ENCODE results near the gene TUSC2. TPM values are rescaled to one million over a fixed set of nuclear protein-coding genes. Genes with fewer than 3 reads are reported as not detected.

The TUSC2 gene
- polyA plus RNA-seq, 1 of the 3 experiments (the other 2 are of a cell fraction), result 58.7 TPM

GRCh38 chr3:50341537-50341936 is 13.5 kb upstream of the TUSC2 start:
- Histone ChIP-seq H4K20me1 (ENCODE audit: insufficient read depth) (no peaks in the 10 kb centered on the region), H3K4me3 (ENCODE audit: low read depth in 2 of 2, low read length in 1 of 2) (no peak overlapping the region), H2AFZ (ENCODE audit: low read depth) (no peak overlapping the region), H3F3A (replicated peaks; ENCODE audit: insufficient read depth) (no peaks in the 10 kb centered on the region), H3K9me2 (no peaks in the 10 kb centered on the region), H3K79me2 (ENCODE audit: insufficient read depth) (peaks cover 15% of the 10 kb centered on the region), H3K9me3 (no peaks in the 10 kb centered on the region), H3K36me3 (replicated peaks in 1 of 2; ENCODE audit: control insufficient read depth in 1 of 2, insufficient read depth in 2 of 2, low read length in 1 of 2) (no peaks in the 10 kb centered on the region), H3K4me1 (ENCODE audit: control insufficient read depth in 1 of 2, insufficient read depth in 2 of 2, low read depth in 1 of 2, low read length in 1 of 2) (peaks cover 5 to 14% of the 10 kb centered on the region in 2 experiments; a peak in 2 of 4 replicates), H3K27me3 (ENCODE audit: insufficient read depth) (no peaks in the 10 kb centered on the region), H3K4me2 (no peak overlapping the region), H3K9ac (no peak overlapping the region), H3K27ac (ENCODE audit: low read depth in 2 of 2, low read length in 1 of 2) (no peak overlapping the region)
- CTCF ChIA-PET, result interaction anchor here (1.3 to 4.7 kb wide), 3 partner anchors 9 to 220 kb away, joined by 3 to 26 read pairs (median 3); partner anchors contain the start of gene NPRL2
- TF ChIP-seq EP300 (IDR thresholded peaks at IDR 0.05; ENCODE audit: borderline replicate concordance in 1 of 2, low read depth in 1 of 2, low read length in 1 of 2) (no peak), SMC3 (IDR thresholded peaks at IDR 0.05; ENCODE audit: low read depth, low read length) (no peak), FOXJ3 (CRISPR knock-in tag; IDR thresholded peaks at IDR 0.05) (no peak), GABPA (IDR thresholded peaks at IDR 0.05; ENCODE audit: low read depth) (no peak), RAD21 (IDR thresholded peaks at IDR 0.05; ENCODE audit: low read length) (no peak)
- DNase-seq, result no peak
- 97% methylated on average over 7 of the region's 9 CpGs for WGBS (ENCODE audit: low lambda C conversion rate)
- POLR2A ChIA-PET, result no interaction called here

GRCh38 chr3:50340448-50341329 is 12.7 kb upstream of the TUSC2 start, which contains the start of gene RASSF1:
RASSF1 (minus strand) TSS chr3:50340836; CDS start chr3:50340805, 31 bp downstream.
- POLR2A ChIA-PET, result no interaction called here
- peaks cover 24% of the 10 kb centered on the region for H3K79me2 ChIP-seq (ENCODE audit: insufficient read depth)
- no peaks in the 10 kb centered on the region for H3K9me2 ChIP-seq
- no peak within 1 kb of the TSS for H3K27ac ChIP-seq (ENCODE audit: low read depth in 2 of 2, low read length in 1 of 2)
- no peaks in the 10 kb centered on the region for H3K36me3 ChIP-seq (replicated peaks in 1 of 2; ENCODE audit: control insufficient read depth in 1 of 2, insufficient read depth in 2 of 2, low read length in 1 of 2)
- H3K27me3 ChIP-seq (ENCODE audit: insufficient read depth), result no peaks in the 10 kb centered on the region
- WGBS (ENCODE audit: low lambda C conversion rate), result 96% methylated on average over 59 of the region's 85 CpGs
- TF ChIP-seq NFIC (IDR thresholded peaks at IDR 0.05; ENCODE audit: borderline replicate concordance) (no peak), JUND (IDR thresholded peaks at IDR 0.05) (no peak), RXRA (IDR thresholded peaks at IDR 0.05; ENCODE audit: borderline replicate concordance, low read depth) (no peak), SIN3A (IDR thresholded peaks at IDR 0.05; ENCODE audit: borderline replicate concordance, low read depth, low read length) (no peak), POLR2AphosphoS5 (IDR thresholded peaks at IDR 0.05; ENCODE audit: low read depth, low read length) (no peak), USF1 (IDR thresholded peaks at IDR 0.05; ENCODE audit: borderline replicate concordance, low read depth) (no peak), REST (IDR thresholded peaks at IDR 0.05; ENCODE audit: low read depth, low read length) (no peak), MAX (IDR thresholded peaks at IDR 0.05; ENCODE audit: low read depth) (no peak), ZBTB33 (IDR thresholded peaks at IDR 0.05; ENCODE audit: borderline replicate concordance, low read depth) (no peak), SMC3 (IDR thresholded peaks at IDR 0.05; ENCODE audit: low read depth, low read length) (no peak), RCOR1 (IDR thresholded peaks at IDR 0.05; ENCODE audit: low read length) (no peak), TEAD4 (IDR thresholded peaks at IDR 0.05; ENCODE audit: borderline replicate concordance, insufficient read depth) (no peak), TAF1 (IDR thresholded peaks at IDR 0.05; ENCODE audit: borderline replicate concordance, low read depth, low read length) (no peak)
- no peaks in the 10 kb centered on the region for H3K9me3 ChIP-seq
- CTCF ChIA-PET, result interaction anchor here (0.9 to 6.8 kb wide), 4 partner anchors 8 to 88 kb away, joined by 3 to 40 read pairs (median 3); partner anchors contain the start of genes CYB561D2 and NPRL2
- no peaks in the 10 kb centered on the region for H4K20me1 ChIP-seq (ENCODE audit: insufficient read depth)
- H3K4me2 ChIP-seq, result no peak within 1 kb of the TSS
- no peak within 1 kb of the TSS for H3K4me3 ChIP-seq (ENCODE audit: low read depth in 2 of 2, low read length in 1 of 2)
- no peaks in the 10 kb centered on the region for H3F3A ChIP-seq (replicated peaks; ENCODE audit: insufficient read depth)
- H2AFZ ChIP-seq (ENCODE audit: low read depth), result no peak within 1 kb of the TSS
- no peak within 1 kb of the TSS for H3K9ac ChIP-seq
- H3K4me1 ChIP-seq (ENCODE audit: control insufficient read depth in 1 of 2, insufficient read depth in 2 of 2, low read depth in 1 of 2, low read length in 1 of 2), result peaks cover 5 to 21% of the 10 kb centered on the region in 2 experiments; a peak in 3 of 4 replicates
- DNase-seq, result no peak
